Measurements from ENCODE around the gene GAS2L1. TPM values are rescaled to one million over a fixed set of nuclear protein-coding genes. Genes with fewer than 3 reads are reported as not detected.
A peak's percentile ranks its signal among the peaks of the same experiment; 100 is the strongest.

GAS2L1 gene
- total RNA-seq, 1 experiment from 2014 or later = 68.8 TPM

- H3K9me3 ChIP-seq (ENCODE audit: control insufficient read depth, insufficient read depth, low read depth, low read length) = no peaks in the 10 kb centered on the region
- peaks cover 16% of the 10 kb centered on the region for H3K36me3 ChIP-seq (ENCODE audit: control insufficient read depth, insufficient read depth, low read length)
- 0 out of 4 replicates have a peak overlapping the region, but pooled peaks of 1 of the 2 experiments have one; percentile 4 for H3K4me3 ChIP-seq (ENCODE audit: low read depth in 2 of 2, low read length in 2 of 2)
- DNase-seq (ENCODE audit: low read depth, low spot score) (no peak), ATAC-seq (no peak)
- intact Hi-C loops (cut with micrococcal nuclease; ENCODE audit: unreplicated experiment) (no loop called here), in situ Hi-C loops (cut with HindIII; ENCODE audit: low pct_unique_long_range_greater_than_20kb, low sequenced_read_pairs) (no loop called here)
- peak overlapping the region; percentile 98; the same call in 1 of the 2 replicates for H3K27ac ChIP-seq (ENCODE audit: low read length)
- no peaks in the 10 kb centered on the region for H3K27me3 ChIP-seq (ENCODE audit: control insufficient read depth, insufficient read depth, low read length)
- CTCF ChIA-PET = no interaction called here
- H3K4me1 ChIP-seq (ENCODE audit: control insufficient read depth, insufficient read depth, low read length) = peaks cover 15% of the 10 kb centered on the region; the same call in 1 of the 2 replicates
- no TSS peak for BruUV-seq (replicated peaks)
- TF ChIP-seq POLR2AphosphoS5 (IDR thresholded peaks at IDR 0.05; ENCODE audit: low read depth, low read length) (no peak), SIN3A (IDR thresholded peaks at IDR 0.05; ENCODE audit: borderline replicate concordance, insufficient read depth, low read depth, low read length) (no peak), CTCF (IDR thresholded peaks at IDR 0.05) (no peak), TCF7L2 (IDR thresholded peaks at IDR 0.05; ENCODE audit: low read depth, low read length) (no peak), REST (IDR thresholded peaks at IDR 0.05; ENCODE audit: insufficient read depth in 1 of 2, low read depth in 2 of 2, low read length in 1 of 2) (no peak)
- POLR2A ChIA-PET = no interaction called here
Observed at GRCh38 chr22:29265929-29266328, 40.5 kb upstream of the GAS2L1 start.

GRCh38 chr22:29266564-29267461, 39.6 kb upstream of the GAS2L1 start:
- no peak for TF ChIP-seq POLR2AphosphoS5 (IDR thresholded peaks at IDR 0.05; ENCODE audit: low read depth, low read length)
- TF ChIP-seq SIN3A (IDR thresholded peaks at IDR 0.05; ENCODE audit: borderline replicate concordance, insufficient read depth, low read depth, low read length) = no peak
- TF ChIP-seq CTCF (IDR thresholded peaks at IDR 0.05) = no peak
- no peak for TF ChIP-seq TCF7L2 (IDR thresholded peaks at IDR 0.05; ENCODE audit: low read depth, low read length)
- no peak for TF ChIP-seq REST (IDR thresholded peaks at IDR 0.05; ENCODE audit: insufficient read depth in 1 of 2, low read depth in 2 of 2, low read length in 1 of 2)
- Histone ChIP-seq H3K4me1 (ENCODE audit: control insufficient read depth, insufficient read depth, low read length) (peaks cover 24% of the 10 kb centered on the region), H3K27ac (ENCODE audit: low read length) (peak overlapping the region; percentile 98), H3K4me3 (ENCODE audit: low read depth in 2 of 2, low read length in 2 of 2) (peak overlapping the region; percentile 91 to 98), H3K9me3 (ENCODE audit: control insufficient read depth, insufficient read depth, low read depth, low read length) (no peaks in the 10 kb centered on the region), H3K27me3 (ENCODE audit: control insufficient read depth, insufficient read depth, low read length) (no peaks in the 10 kb centered on the region), H3K36me3 (ENCODE audit: control insufficient read depth, insufficient read depth, low read length) (peaks cover 22% of the 10 kb centered on the region)
- in situ Hi-C loops (cut with HindIII; ENCODE audit: low pct_unique_long_range_greater_than_20kb, low sequenced_read_pairs) (no loop called here), intact Hi-C loops (cut with micrococcal nuclease; ENCODE audit: unreplicated experiment) (no loop called here)
- CTCF ChIA-PET = no interaction called here
- BruUV-seq (replicated peaks) = no TSS peak
- ATAC-seq (no peak), DNase-seq (ENCODE audit: low read depth, low spot score) (no peak)
- POLR2A ChIA-PET = no interaction called here
